ENCODE measurements around the gene MZT1.

DNA sequence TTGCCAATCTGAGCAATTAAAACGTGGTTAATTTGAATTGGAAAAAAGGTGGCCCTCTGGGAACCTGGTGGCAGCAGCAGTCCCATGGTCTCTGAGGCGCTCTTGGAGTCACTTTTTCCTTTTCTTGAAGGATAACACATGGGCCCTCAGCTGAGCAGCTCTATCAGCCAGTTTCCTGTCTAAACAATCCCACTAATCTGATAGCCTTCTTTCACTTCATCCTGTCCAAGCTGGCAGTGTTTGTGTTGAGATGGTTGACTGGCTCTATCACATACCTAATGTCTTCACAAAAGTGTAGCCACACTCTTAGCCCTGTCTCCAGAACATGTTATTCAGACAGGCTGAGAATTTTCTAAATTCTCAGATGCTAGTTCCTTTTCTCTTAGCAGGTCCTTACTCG lies 10.7 kb downstream of the MZT1 start:
- no peak for TF ChIP-seq POLR2A (IDR thresholded peaks at IDR 0.05; ENCODE audit: low read depth, low read length)
- no peak for TF ChIP-seq EZH2 (IDR thresholded peaks at IDR 0.05; ENCODE audit: borderline replicate concordance, low read depth, low read length, severe bottlenecking)

Measured in endothelial cell of umbilical vein (primary cell).